HG02588 (cell line): Measurements from ENCODE around the gene ME3.
"Not testable (repeated sequence)": the region's sequence is repeated elsewhere in the genome, so short reads cannot be mapped to it uniquely, and the experiment has no call there.

Experiments
- ATAC-seq: cut with Tn5 transposase; IDR thresholded peaks from one replicate; pipeline ENCODE4 v1.9.1; 2021; ENCODE audit warnings: mild to moderate bottlenecking, moderate library complexity; ENCODE audit not compliant: unreplicated experiment

The ME3 gene

GRCh38 chr11:86623736-86624135 is 48.7 kb downstream of the ME3 start:
- no peak for ATAC-seq

DNA sequence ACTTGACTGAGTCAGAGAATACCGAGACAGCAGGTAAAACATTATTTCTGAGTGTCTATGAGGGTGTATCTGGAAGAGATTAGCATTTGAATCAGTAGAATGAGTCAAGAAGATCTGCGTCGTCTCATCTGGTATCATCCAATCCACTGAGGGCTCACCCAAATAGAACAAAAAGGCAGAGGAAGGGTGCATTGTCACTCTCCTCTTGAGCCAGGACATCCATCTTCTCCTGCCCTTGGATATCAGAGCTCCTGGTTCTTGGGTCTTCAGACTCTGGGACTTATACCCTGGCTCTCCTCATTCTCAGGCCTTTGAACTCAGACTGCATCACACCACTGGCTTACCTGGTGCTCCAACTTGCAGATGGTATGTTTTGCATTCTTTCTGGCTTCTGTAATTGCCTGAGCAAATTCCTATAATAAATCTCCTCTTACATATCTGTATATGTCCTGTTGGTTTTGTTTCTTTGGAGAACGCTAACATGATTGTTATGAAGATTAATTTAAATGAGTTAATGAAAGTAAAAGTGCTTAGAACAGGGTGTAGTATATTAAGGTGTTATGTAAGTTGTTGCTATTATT is 49.3 kb downstream of the ME3 start:
- ATAC-seq: no peak

GRCh38 chr11:86621854-86622253 is 50.6 kb downstream of the ME3 start:
- ATAC-seq: no peak

GRCh38 chr11:86620891-86621521 is 51.4 kb downstream of the ME3 start:
- ATAC-seq: no peak

DNA sequence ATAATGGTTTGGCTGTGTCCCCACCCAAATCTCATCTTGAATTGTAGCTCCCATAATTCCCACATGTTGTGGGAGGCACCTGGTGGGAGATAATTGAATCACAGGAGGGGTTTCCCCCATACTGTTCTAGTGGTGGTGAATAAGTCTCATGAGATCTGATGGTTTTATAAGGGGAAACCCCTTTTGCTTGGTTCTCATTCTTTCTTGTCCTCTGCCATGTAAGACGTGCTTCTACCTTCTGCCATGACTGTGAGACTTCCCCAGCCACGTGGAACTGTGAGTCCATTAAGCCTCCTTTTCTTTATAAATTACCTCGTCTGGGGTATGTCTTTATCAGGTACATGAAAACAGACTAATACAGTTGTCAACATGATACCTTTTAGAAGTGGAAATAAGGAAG is 53.0 kb downstream of the ME3 start:
- ATAC-seq: not testable (repeated sequence)

DNA sequence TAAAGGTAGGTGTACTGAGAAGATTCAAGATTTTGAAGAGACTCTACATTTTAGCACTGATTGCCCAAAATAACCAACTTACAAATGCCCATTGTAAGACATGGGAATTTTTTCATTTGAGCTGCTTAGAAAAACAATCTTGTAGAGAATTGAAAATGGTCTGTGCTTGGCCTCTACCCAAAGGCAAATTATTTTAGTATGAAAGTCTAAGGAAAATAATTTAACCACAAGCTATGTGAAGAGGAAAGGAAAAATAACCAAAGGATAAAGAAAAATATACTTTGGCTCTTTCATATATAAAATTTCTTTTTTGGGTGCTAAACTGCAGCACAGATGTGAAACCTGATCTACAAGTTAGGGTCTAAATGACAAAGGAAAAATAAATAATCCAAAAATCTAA is 54.9 kb downstream of the ME3 start:
- no peak for ATAC-seq

DNA sequence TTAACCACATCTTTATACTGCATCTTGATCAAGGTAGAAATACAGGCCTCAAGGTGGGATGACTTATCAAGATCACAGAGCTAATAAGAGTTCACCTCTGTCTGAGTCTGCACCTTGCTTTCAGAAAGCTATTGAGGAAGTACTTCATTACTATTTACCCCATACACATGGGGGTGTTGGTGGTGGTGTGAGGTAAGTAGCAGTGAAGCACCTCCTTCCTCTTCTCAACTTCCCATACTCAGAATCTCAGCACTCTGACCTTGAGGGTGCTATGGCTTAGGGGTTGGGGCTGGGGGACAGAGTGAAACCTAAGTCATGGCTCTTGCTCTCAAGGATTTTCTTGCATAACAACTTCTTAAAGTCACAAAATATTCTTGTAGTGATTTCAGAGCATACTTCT is 56.9 kb downstream of the ME3 start:
- no peak for ATAC-seq

GRCh38 chr11:86610559-86611341 is 61.7 kb downstream of the ME3 start:
- no peak for ATAC-seq

- ATAC-seq: peak; percentile 90
Observed at GRCh38 chr11:86608251-86608799, 64.1 kb downstream of the ME3 start.

DNA sequence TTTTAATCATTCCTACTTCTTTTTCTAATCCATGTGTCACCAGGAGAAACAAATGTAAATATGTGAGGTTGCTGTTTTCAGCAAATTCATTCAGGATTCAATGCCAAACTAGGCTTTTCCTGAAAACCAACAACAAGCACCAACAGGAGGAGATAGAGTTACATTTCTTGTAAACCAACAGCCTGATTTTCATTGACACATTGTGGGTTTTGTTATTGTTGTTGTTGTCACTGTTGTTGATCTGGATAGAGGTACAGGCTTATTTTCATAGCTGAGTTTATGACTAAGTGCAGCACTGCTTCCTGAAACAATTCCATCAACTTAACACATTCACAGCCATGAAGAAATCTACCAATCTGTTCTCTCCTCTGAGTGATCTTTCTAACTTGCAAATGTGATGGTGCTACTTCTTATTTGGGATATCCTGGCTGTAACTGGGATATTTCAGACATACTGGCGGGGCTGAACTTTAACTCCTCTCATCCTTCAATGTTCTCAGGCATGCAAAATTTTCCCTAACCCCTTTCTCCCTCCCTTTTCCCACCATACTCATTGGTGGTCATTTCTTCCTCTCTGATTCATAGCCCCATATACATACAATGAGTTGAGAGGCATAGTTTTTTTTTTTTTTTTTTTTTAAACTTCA is 65.5 kb downstream of the ME3 start:
- ATAC-seq: no peak

GRCh38 chr11:86606270-86606835 is 66.1 kb downstream of the ME3 start:
- no peak for ATAC-seq

- ATAC-seq: no peak
Observed at GRCh38 chr11:86596861-86597586, 75.4 kb downstream of the ME3 start.

DNA sequence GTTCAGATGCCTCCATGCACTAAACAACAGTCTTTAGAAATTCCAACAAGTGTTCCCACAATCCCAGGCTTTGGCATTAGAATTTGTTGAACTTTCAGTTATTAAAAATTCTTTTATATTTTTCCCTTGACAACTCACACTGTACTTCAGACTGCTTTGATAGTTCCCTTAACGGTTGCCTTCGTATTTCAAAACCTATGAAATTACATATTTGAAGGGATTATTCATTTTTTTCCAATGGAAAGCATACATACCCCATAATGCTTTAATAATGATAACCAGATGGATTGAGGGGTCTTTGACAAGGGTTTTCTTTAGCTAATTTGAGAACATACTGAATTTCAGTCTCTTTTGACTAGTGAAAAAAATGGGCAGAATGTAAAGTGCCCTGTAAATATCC is 76.5 kb downstream of the ME3 start:
- ATAC-seq: no peak

GRCh38 chr11:86595451-86595850 is 77.0 kb downstream of the ME3 start:
- no peak for ATAC-seq

DNA sequence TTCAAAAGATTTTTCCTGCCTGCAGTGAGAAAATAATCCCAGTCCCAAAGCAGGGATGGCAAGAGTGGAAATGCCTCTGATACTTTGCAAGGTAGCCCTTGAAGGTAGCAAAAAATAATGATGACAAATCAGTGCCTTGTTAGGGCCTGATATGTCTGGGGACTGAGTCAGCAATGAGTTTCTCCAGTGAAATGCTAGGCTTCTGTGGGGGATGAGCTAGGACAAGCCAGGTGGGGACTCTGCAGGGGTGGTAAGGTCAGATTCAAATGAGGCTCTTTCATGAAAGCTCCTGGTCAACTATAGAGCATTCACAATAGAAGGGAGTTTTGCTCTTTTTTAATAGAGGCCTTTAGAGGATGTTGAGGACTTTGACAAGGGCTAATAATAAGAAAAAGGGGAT is 77.7 kb downstream of the ME3 start:
- ATAC-seq: no peak

GRCh38 chr11:86593833-86594232 is 78.6 kb downstream of the ME3 start:
- ATAC-seq: no peak

- ATAC-seq: peak; percentile 84
Observed at GRCh38 chr11:86592659-86593451, 79.6 kb downstream of the ME3 start.

DNA sequence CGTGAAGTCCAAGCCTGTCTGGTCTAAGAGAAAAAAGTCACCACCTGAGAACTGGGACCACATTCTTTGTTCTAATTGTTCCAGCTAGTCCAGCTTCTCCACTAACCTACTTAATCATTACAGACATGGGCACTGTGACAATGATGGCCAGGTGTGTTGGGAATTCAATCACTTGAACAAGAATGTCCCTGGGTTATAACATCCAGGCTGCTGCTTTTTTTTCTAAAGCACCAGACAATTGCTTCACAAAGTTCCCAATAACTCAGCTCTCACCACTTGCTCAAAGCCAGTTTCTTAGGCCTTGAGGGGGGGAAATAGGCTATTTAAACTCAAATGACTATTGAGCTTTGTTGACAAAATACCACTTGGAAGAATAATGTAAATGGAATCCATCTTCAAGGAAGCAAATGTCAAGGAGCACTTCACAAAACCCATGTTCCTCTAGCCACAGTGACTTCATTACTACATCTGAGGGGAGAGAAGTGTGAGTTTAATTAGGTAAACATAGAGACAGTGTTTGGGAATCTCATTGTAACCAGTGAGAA is 80.3 kb downstream of the ME3 start:
- no peak for ATAC-seq

GRCh38 chr11:86591631-86592030 is 80.8 kb downstream of the ME3 start:
- ATAC-seq: no peak
